Measurements from ENCODE around the gene CERS6. TPM values are rescaled to one million over a fixed set of nuclear protein-coding genes. Genes with fewer than 3 reads are reported as not detected.

CERS6 gene
- total RNA-seq, 2 donors from 2014 or later: 13.7 to 15.8 TPM

GRCh38 chr2:168583710-168584521, 127.8 kb downstream of the CERS6 start:
- Histone ChIP-seq H3K4me3 (no peak overlapping the region), H3K9me3 (no peaks in the 10 kb centered on the region), H3K27ac (no peak overlapping the region), H3K4me1 (ENCODE audit: control insufficient read depth in 1 of 2, low read depth in 2 of 2) (peaks cover 2 to 15% of the 10 kb centered on the region in 2 donors), H3K36me3 (no peaks in the 10 kb centered on the region), H3K27me3 (replicated peaks; ENCODE audit: insufficient read depth) (no peaks in the 10 kb centered on the region)
- no peak for TF ChIP-seq CTCF (IDR thresholded peaks at IDR 0.05)
- ATAC-seq (ENCODE audit: insufficient number of reproducible peaks, low FRiP score, low read depth): no peak
- no peak for DNase-seq (ENCODE audit: low spot score)

GRCh38 chr2:168584911-168585310, 128.8 kb downstream of the CERS6 start:
- no peak for ATAC-seq (ENCODE audit: insufficient number of reproducible peaks, low FRiP score, low read depth)
- H3K27me3 ChIP-seq (replicated peaks; ENCODE audit: insufficient read depth): no peaks in the 10 kb centered on the region
- H3K9me3 ChIP-seq: no peaks in the 10 kb centered on the region
- no peak for DNase-seq (ENCODE audit: low spot score)
- H3K36me3 ChIP-seq: no peaks in the 10 kb centered on the region
- no peak overlapping the region for H3K27ac ChIP-seq
- no peak overlapping the region for H3K4me3 ChIP-seq
- no peak for TF ChIP-seq CTCF (IDR thresholded peaks at IDR 0.05)
- peaks cover 2 to 15% of the 10 kb centered on the region in 2 donors for H3K4me1 ChIP-seq (ENCODE audit: control insufficient read depth in 1 of 2, low read depth in 2 of 2)

GRCh38 chr2:168585700-168586099, 129.6 kb downstream of the CERS6 start:
- peaks cover 2 to 15% of the 10 kb centered on the region in 2 donors for H3K4me1 ChIP-seq (ENCODE audit: control insufficient read depth in 1 of 2, low read depth in 2 of 2)
- no peaks in the 10 kb centered on the region for H3K27me3 ChIP-seq (replicated peaks; ENCODE audit: insufficient read depth)
- DNase-seq (ENCODE audit: low spot score): no peak
- H3K27ac ChIP-seq: no peak overlapping the region
- H3K36me3 ChIP-seq: no peaks in the 10 kb centered on the region
- TF ChIP-seq CTCF (IDR thresholded peaks at IDR 0.05): no peak
- H3K4me3 ChIP-seq: no peak overlapping the region
- H3K9me3 ChIP-seq: no peaks in the 10 kb centered on the region
- no peak for ATAC-seq (ENCODE audit: insufficient number of reproducible peaks, low FRiP score, low read depth)

DNA sequence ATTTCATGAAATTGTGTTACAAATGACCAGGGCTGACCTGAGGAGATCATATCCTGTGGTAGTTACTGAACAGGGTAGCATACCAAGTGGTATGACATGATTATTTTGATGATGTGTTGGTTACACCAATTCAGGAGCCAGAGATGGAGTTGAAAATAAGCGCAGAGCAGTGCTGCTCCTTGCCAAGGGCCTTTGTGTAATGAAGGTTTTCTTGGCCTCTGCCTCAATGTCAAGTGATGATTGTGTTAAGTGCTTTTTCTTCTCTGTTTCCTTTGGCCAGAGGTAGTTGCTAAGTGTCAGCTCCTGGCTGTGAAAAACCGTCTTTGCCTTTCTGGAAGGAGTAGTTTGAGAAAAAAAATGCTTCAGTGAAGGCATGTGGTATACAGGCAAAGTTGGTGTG, 131.2 kb downstream of the CERS6 start:
- Histone ChIP-seq H3K36me3 (no peaks in the 10 kb centered on the region), H3K27me3 (replicated peaks; ENCODE audit: insufficient read depth) (no peaks in the 10 kb centered on the region), H3K4me3 (no peak overlapping the region), H3K9me3 (no peaks in the 10 kb centered on the region), H3K27ac (no peak overlapping the region), H3K4me1 (ENCODE audit: control insufficient read depth in 1 of 2, low read depth in 2 of 2) (peaks cover 2 to 15% of the 10 kb centered on the region in 2 donors)
- TF ChIP-seq CTCF (IDR thresholded peaks at IDR 0.05): no peak
- DNase-seq (ENCODE audit: low spot score): no peak
- ATAC-seq (ENCODE audit: insufficient number of reproducible peaks, low FRiP score, low read depth): no peak

DNA sequence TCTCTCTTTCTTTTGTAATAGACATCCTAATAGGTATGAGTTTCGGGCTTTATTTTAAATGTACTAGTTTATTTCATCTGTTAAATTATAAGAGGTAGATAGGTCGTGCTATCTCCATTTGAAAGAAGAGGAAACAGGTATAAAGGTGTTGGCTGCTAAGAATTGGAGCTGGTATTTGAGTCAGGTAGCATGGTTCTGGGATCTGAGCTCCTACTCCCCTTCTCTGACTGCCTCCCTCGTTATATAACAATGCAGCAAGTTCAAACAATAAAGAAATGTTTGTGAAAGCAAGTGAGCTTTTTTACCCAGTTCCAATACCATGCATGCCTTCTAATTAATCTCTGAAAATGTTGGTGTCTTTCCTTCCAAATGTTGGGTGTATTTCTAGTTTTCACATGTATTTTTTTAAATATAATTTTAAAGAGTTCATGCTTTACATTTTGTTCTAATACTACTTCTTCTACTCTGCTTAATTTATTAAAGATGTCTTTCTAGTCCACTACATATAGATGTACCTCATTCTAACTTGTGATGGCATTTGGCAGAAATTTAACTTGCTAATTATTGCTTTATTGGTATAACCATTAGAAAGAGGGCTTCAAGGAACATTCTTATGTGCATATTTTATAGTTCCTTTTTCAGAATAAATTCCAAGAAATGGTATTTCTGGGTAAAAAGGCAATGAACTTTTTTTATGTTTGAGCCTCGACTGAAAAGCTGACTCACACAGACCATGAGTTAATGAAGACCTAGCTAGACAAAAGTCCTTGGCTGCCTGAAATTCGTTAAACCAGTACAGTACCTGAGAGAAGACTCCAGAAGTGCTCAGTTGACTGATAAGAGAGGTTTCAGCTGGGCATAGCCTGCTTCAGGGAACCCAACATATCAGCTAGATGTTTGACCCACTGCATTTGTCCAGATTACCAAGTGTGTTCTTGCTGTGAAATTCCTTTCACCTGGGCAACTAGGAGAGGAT, 133.5 kb downstream of the CERS6 start:
- DNase-seq (ENCODE audit: low spot score): no peak
- Histone ChIP-seq H3K27ac (no peak overlapping the region), H3K36me3 (no peaks in the 10 kb centered on the region), H3K4me3 (no peak overlapping the region), H3K9me3 (no peaks in the 10 kb centered on the region), H3K4me1 (ENCODE audit: control insufficient read depth in 1 of 2, low read depth in 2 of 2) (no peaks in the 10 kb centered on the region), H3K27me3 (replicated peaks; ENCODE audit: insufficient read depth) (no peaks in the 10 kb centered on the region)
- TF ChIP-seq CTCF (IDR thresholded peaks at IDR 0.05): no peak
- ATAC-seq (ENCODE audit: insufficient number of reproducible peaks, low FRiP score, low read depth): no peak
